ENCODE results near the gene IL24.
"Not testable (repeated sequence)": the region's sequence is repeated elsewhere in the genome, so short reads cannot be mapped to it uniquely, and the experiment has no call there.

Gene IL24

GRCh38 chr1:206897175-206897574 is at the start of gene IL24:
Gene IL24, plus strand, starts transcription at chr1:206897443. Its CDS starts 390 bp downstream, at chr1:206897833.
- no peak for DNase-seq (ENCODE audit: low spot score)

- no peak for DNase-seq (ENCODE audit: low spot score)
Measured at GRCh38 chr1:206847946-206848345, 49.3 kb upstream of the IL24 start.

- no peak for DNase-seq (ENCODE audit: low spot score)
Measured at GRCh38 chr1:206850401-206850800, 46.8 kb upstream of the IL24 start.

- DNase-seq (ENCODE audit: low spot score): peak; percentile 21
Measured at GRCh38 chr1:206851341-206852010, 45.8 kb upstream of the IL24 start.

- DNase-seq (ENCODE audit: low spot score): not testable (repeated sequence)
Measured at GRCh38 chr1:206852662-206853061, 44.6 kb upstream of the IL24 start.

- DNase-seq (ENCODE audit: low spot score): not testable (repeated sequence)
Measured at GRCh38 chr1:206853696-206854095, 43.5 kb upstream of the IL24 start.

GRCh38 chr1:206854401-206855129 is 42.7 kb upstream of the IL24 start:
- no peak for DNase-seq (ENCODE audit: low spot score)

- no peak for DNase-seq (ENCODE audit: low spot score)
Measured at GRCh38 chr1:206855859-206856258, 41.4 kb upstream of the IL24 start.

- no peak for DNase-seq (ENCODE audit: low spot score)
Measured at GRCh38 chr1:206856674-206857464, 40.4 kb upstream of the IL24 start.

GRCh38 chr1:206859082-206859521 is 38.1 kb upstream of the IL24 start:
- DNase-seq (ENCODE audit: low spot score): no peak

GRCh38 chr1:206860165-206860564 is 37.1 kb upstream of the IL24 start:
- DNase-seq (ENCODE audit: low spot score): no peak

GRCh38 chr1:206863266-206863665 is 34.0 kb upstream of the IL24 start:
- no peak for DNase-seq (ENCODE audit: low spot score)

GRCh38 chr1:206864939-206865671 is 32.1 kb upstream of the IL24 start, which contains the start of gene IL20:
Gene IL20, plus strand, starts transcription at chr1:206865623. Its CDS starts 230 bp downstream, at chr1:206865853.
- DNase-seq (ENCODE audit: low spot score): peak; percentile 73

GRCh38 chr1:206866062-206866461 is 31.2 kb upstream of the IL24 start:
- DNase-seq (ENCODE audit: low spot score): peak; percentile 24

GRCh38 chr1:206867239-206867638 is 30.0 kb upstream of the IL24 start:
- DNase-seq (ENCODE audit: low spot score): no peak

- no peak for DNase-seq (ENCODE audit: low spot score)
Measured at GRCh38 chr1:206867716-206868115, 29.5 kb upstream of the IL24 start.

- DNase-seq (ENCODE audit: low spot score): no peak
Measured at GRCh38 chr1:206868264-206868663, 29.0 kb upstream of the IL24 start.

- no peak for DNase-seq (ENCODE audit: low spot score)
Measured at GRCh38 chr1:206872139-206872538, 25.1 kb upstream of the IL24 start.

- no peak for DNase-seq (ENCODE audit: low spot score)
Measured at GRCh38 chr1:206873603-206874188, 23.5 kb upstream of the IL24 start.

- DNase-seq (ENCODE audit: low spot score): no peak
Measured at GRCh38 chr1:206875752-206876377, 21.4 kb upstream of the IL24 start.

- DNase-seq (ENCODE audit: low spot score): no peak
Measured at GRCh38 chr1:206878456-206878855, 18.8 kb upstream of the IL24 start.
